Liver (tissue), 9 donors: ENCODE measurements around the gene OR6K3. TPM values are rescaled to one million over a fixed set of nuclear protein-coding genes. Genes with fewer than 3 reads are reported as not detected.

Source experiments
- DNase-seq: peaks from one replicate; pipeline ENCODE4 v3.0.0-alpha.2; 2017; ENCODE audit warnings: low spot score
- H3K27ac ChIP-seq, 2 donors: one replicate each; pipeline ENCODE4 v1.7.0; 2013; ENCODE audit warnings: inconsistent platforms in 2 of 2, low read length in 2 of 2, control low read depth in 1 of 2, low read depth in 1 of 2, mild to moderate bottlenecking in 1 of 2
- H3K27me3 ChIP-seq, 4 donors: one replicate each; pipeline versions ENCODE4 v1.6.1 to v1.7.0; 2013; ENCODE audit warnings: low read length in 3 of 4, inconsistent platforms in 1 of 4, mild to moderate bottlenecking in 1 of 4, moderate library complexity in 1 of 4; ENCODE audit not compliant: control insufficient read depth in 4 of 4, insufficient read depth in 4 of 4
- H3K36me3 ChIP-seq, 4 donors: one replicate each; pipeline versions ENCODE4 v1.6.1 to v1.7.0; 2013; ENCODE audit warnings: low read length in 3 of 4, mild to moderate bottlenecking in 3 of 4, low read depth in 1 of 4, moderate library complexity in 1 of 4; ENCODE audit not compliant: control insufficient read depth in 4 of 4, insufficient read depth in 3 of 4
- H3K4me1 ChIP-seq, 4 donors: one replicate each; pipeline versions ENCODE4 v1.6.1 to v1.7.0; 2013; ENCODE audit warnings: low read length in 3 of 4, mild to moderate bottlenecking in 3 of 4, moderate library complexity in 1 of 4; ENCODE audit not compliant: control insufficient read depth in 4 of 4, insufficient read depth in 4 of 4
- H3K4me3 ChIP-seq, 3 donors: one replicate each; pipeline versions ENCODE4 v1.6.1 to v1.7.0; 2013; ENCODE audit warnings: low read length in 3 of 3, control low read depth in 1 of 3, low read depth in 1 of 3, mild to moderate bottlenecking in 1 of 3
- H3K9ac ChIP-seq, 2 donors: one replicate each; pipeline ENCODE4 v1.7.0; 2013; ENCODE audit warnings: low read length in 2 of 2, mild to moderate bottlenecking in 2 of 2, moderate library complexity in 2 of 2, control low read depth in 1 of 2, low read depth in 1 of 2
- H3K9me3 ChIP-seq, 4 donors: one replicate each; pipeline versions ENCODE4 v1.6.1 to v1.7.0; 2013; ENCODE audit warnings: low read length in 3 of 4; ENCODE audit not compliant: control insufficient read depth in 4 of 4
- EGR1 ChIP-seq, 2 donors: IDR thresholded peaks; 2 replicates each; pipeline ENCODE4 v1.6.1; 2016 to 2018; ENCODE audit warnings: antibody characterized with exemption in 2 of 2, low read depth in 2 of 2
- FOXA1 ChIP-seq: IDR thresholded peaks from 2 replicates; pipeline ENCODE4 v1.6.1; 2016; ENCODE audit warnings: antibody characterized with exemption
- FOXA2 ChIP-seq: IDR thresholded peaks from 2 replicates; pipeline ENCODE4 v1.6.1; 2016; ENCODE audit warnings: antibody characterized with exemption
- GABPA ChIP-seq, 2 donors: IDR thresholded peaks in 1 of 2; conservative IDR thresholded peaks in 1 of 2; 2 replicates each; pipeline ENCODE4 v1.6.1; 2016; ENCODE audit warnings: antibody characterized with exemption in 2 of 2, mild to moderate bottlenecking in 1 of 2, moderate library complexity in 1 of 2
- HNF4A ChIP-seq, 2 donors: conservative IDR thresholded peaks; 2 replicates each; pipeline ENCODE4 v1.6.1; 2016; ENCODE audit warnings: antibody characterized with exemption in 2 of 2, mild to moderate bottlenecking in 2 of 2
- HNF4G ChIP-seq: IDR thresholded peaks from 2 replicates; pipeline ENCODE4 v1.6.1; 2016; ENCODE audit warnings: antibody characterized with exemption
- JUND ChIP-seq, 2 donors: IDR thresholded peaks; 2 replicates each; pipeline ENCODE4 v1.6.1; 2016; ENCODE audit warnings: antibody characterized with exemption in 2 of 2
- NR2F2 ChIP-seq: IDR thresholded peaks from 2 replicates; pipeline ENCODE4 v1.6.1; 2016; ENCODE audit warnings: antibody characterized with exemption
- RAD21 ChIP-seq, 2 donors: IDR thresholded peaks; 2 replicates each; pipeline ENCODE4 v1.6.1; 2016; ENCODE audit warnings: antibody characterized with exemption in 2 of 2, mild to moderate bottlenecking in 2 of 2
- RXRA ChIP-seq, 2 donors: IDR thresholded peaks; 2 replicates each; pipeline ENCODE4 v1.6.1; 2017 to 2018; ENCODE audit warnings: antibody characterized with exemption in 2 of 2, mild to moderate bottlenecking in 1 of 2
- SP1 ChIP-seq: IDR thresholded peaks from 2 replicates; pipeline ENCODE4 v1.6.1; 2018; ENCODE audit warnings: antibody characterized with exemption, mild to moderate bottlenecking
- YY1 ChIP-seq: IDR thresholded peaks from 2 replicates; pipeline ENCODE4 v1.6.1; 2016; ENCODE audit warnings: antibody characterized with exemption, mild to moderate bottlenecking
- WGBS: extraction: QIAGEN DNeasy Blood & Tissue Kit; methylation state at CpG from one replicate; pipeline ENCODE4 v1.1.7; 2013; 5-methylcytosine and 5-hydroxymethylcytosine counted together
- polyA plus RNA-seq, 2 donors: library from polyadenylated mRNA; stranded (reverse) in 1 of 2; unstranded in 1 of 2; fragments of 200-250 nt in 1 of 2; fragments of >200 nt in 1 of 2; fragmentation: Nextera tagmentation in 1 of 2; extraction: Ambion mirVana in 1 of 2; gene quantifications; one replicate each; pipeline versions ENCODE4 v1.2.1 to v1.2.3, GENCODE V29; 2013 to 2015
- total RNA-seq, 2 donors: library from RNA; depleted of rRNA; stranded (reverse); fragments of >200 nt; gene quantifications; one replicate each; pipeline ENCODE4 v1.2.3, GENCODE V29; 2014
- TF ChIP-seq, protein P1 (sequence below): fragments of 150-350 bp; IDR thresholded peaks from 2 replicates; pipeline ENCODE4 v1.5.1; 2017; ENCODE audit warnings: improper control_type of control experiment, low read depth, low read length; ENCODE audit not compliant: missing input control
- TF ChIP-seq, protein P2 (sequence below): IDR thresholded peaks from 2 replicates; pipeline ENCODE4 v1.6.1; 2016; ENCODE audit warnings: antibody characterized with exemption
- TF ChIP-seq, protein P3 (sequence below): IDR thresholded peaks from 2 replicates; pipeline ENCODE4 v1.6.1; 2016; ENCODE audit warnings: antibody characterized with exemption
- TF ChIP-seq, protein P4 (sequence below): IDR thresholded peaks from 2 replicates; pipeline ENCODE4 v1.6.1; 2016; ENCODE audit warnings: antibody characterized with exemption
- donor health status: healthy.
- donor health status: healthy.
- donor health status: healthy.
- donor health status: healthy.
- donor health status: healthy.

OR6K3 gene
- total and polyA plus RNA-seq, 4 donors, result 0.19 TPM; not detected in 3

DNA sequence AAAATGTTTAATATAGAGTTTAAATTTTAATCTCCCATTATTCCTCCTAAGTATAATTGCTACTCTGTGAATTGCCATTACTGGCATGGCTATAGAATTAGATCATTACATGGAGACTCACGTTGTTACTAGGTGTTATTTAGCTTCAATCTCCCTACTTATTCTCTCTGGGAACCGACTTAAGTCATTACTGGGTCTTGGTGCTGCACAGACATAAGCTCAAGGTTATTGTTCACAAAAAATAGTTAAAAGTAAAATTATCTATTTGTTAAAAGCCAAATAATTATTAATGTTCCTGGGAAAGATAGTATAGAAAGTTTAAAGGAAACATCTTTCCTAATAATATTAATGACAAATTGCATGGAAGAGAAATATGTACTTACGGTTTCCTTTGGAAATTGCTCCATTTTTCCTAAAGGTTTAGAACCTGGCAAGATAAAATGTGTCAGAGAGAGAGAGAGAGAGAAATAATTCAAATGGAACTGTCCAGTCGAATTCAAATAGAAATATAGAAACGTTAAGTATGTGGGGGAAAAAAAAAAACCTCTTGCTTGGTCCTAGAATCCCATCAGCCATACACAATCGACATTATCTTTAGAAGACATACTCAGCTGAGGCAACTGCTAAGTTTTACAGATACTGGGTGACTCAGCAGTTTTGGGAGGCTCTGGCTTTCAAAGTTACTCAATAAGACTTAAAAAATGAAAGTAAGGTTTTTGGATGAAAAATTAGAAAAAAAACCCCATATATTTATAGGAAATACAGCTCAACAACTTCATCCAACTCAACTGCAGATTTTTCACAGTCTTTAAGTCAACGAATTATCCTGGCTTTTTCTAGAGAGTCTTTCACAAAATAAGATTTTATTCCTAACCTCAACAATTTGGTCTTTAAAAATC is 34.2 kb downstream of the OR6K3 start, which contains the start of gene SPTA1:
SPTA1 (minus strand) TSS at position 605 of the 899 bp plus-strand sequence; CDS start at position 407, 198 bp downstream.
- H3K9ac ChIP-seq, result no peak within 1 kb of the TSS
- no peaks in the 10 kb centered on the region for H3K36me3 ChIP-seq
- TF ChIP-seq FOXA1 (no peak), RXRA (IDR thresholded peaks at IDR 0.05) (no peak), HNF4G (no peak)
- H3K4me3 ChIP-seq, result no peak within 1 kb of the TSS
- WGBS, result 43% methylated on average over 7 of the region's 7 CpGs
- no peaks in the 10 kb centered on the region for H3K4me1 ChIP-seq
- no peak within 1 kb of the TSS for H3K27ac ChIP-seq
- H3K9me3 ChIP-seq, result no peaks in the 10 kb centered on the region
- peaks cover 0 to 7% (median 1%) of the 10 kb centered on the region in 4 donors for H3K27me3 ChIP-seq
- no peak for DNase-seq

DNA sequence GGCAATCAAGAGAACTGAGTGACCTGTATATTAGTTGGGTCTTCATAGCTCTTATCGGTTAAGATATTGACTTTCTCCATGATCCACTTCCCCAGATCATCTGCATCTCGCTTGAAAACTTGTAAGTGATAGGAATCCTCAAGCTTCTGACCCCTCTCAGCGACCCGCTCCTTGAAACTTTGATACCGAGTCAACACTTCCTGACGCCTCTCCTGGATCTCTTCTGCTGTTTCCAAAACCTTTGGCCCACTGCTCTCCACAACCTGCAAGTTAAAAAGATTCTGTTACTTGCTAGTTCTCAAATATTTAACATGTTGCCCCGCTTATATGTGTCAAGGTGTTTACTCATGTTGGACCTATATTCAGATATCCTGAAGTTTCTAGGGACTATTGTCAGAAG is 35.4 kb downstream of the OR6K3 start:
- H3K9me3 ChIP-seq, result no peaks in the 10 kb centered on the region
- no peaks in the 10 kb centered on the region for H3K36me3 ChIP-seq
- no peak for DNase-seq
- no peak overlapping the region for H3K27ac ChIP-seq
- no peak overlapping the region for H3K4me3 ChIP-seq
- no peak overlapping the region for H3K9ac ChIP-seq
- no peaks in the 10 kb centered on the region for H3K4me1 ChIP-seq
- H3K27me3 ChIP-seq, result peaks cover 0 to 7% (median 1%) of the 10 kb centered on the region in 4 donors
- TF ChIP-seq HNF4G (no peak), EGR1 (IDR thresholded peaks at IDR 0.05; ENCODE audit: low read depth in 2 of 2) (no peak), RXRA (IDR thresholded peaks at IDR 0.05) (no peak), SP1 (no peak), RAD21 (IDR thresholded peaks at IDR 0.05) (no peak), FOXA2 (no peak), NR2F2 (no peak), JUND (IDR thresholded peaks at IDR 0.05) (no peak), GABPA (IDR thresholded peaks at IDR 0.05 in 1 of 2, conservative IDR thresholded peaks at IDR 0.05 in 1 of 2) (no peak), HNF4A (conservative IDR thresholded peaks at IDR 0.05) (no peak)
- TF ChIP-seq, protein P1, sequence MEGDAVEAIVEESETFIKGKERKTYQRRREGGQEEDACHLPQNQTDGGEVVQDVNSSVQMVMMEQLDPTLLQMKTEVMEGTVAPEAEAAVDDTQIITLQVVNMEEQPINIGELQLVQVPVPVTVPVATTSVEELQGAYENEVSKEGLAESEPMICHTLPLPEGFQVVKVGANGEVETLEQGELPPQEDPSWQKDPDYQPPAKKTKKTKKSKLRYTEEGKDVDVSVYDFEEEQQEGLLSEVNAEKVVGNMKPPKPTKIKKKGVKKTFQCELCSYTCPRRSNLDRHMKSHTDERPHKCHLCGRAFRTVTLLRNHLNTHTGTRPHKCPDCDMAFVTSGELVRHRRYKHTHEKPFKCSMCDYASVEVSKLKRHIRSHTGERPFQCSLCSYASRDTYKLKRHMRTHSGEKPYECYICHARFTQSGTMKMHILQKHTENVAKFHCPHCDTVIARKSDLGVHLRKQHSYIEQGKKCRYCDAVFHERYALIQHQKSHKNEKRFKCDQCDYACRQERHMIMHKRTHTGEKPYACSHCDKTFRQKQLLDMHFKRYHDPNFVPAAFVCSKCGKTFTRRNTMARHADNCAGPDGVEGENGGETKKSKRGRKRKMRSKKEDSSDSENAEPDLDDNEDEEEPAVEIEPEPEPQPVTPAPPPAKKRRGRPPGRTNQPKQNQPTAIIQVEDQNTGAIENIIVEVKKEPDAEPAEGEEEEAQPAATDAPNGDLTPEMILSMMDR, result no peak
- TF ChIP-seq, protein P2, sequence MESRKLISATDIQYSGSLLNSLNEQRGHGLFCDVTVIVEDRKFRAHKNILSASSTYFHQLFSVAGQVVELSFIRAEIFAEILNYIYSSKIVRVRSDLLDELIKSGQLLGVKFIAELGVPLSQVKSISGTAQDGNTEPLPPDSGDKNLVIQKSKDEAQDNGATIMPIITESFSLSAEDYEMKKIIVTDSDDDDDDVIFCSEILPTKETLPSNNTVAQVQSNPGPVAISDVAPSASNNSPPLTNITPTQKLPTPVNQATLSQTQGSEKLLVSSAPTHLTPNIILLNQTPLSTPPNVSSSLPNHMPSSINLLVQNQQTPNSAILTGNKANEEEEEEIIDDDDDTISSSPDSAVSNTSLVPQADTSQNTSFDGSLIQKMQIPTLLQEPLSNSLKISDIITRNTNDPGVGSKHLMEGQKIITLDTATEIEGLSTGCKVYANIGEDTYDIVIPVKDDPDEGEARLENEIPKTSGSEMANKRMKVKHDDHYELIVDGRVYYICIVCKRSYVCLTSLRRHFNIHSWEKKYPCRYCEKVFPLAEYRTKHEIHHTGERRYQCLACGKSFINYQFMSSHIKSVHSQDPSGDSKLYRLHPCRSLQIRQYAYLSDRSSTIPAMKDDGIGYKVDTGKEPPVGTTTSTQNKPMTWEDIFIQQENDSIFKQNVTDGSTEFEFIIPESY, result no peak
- 57% methylated on average over 7 of the region's 7 CpGs for WGBS

DNA sequence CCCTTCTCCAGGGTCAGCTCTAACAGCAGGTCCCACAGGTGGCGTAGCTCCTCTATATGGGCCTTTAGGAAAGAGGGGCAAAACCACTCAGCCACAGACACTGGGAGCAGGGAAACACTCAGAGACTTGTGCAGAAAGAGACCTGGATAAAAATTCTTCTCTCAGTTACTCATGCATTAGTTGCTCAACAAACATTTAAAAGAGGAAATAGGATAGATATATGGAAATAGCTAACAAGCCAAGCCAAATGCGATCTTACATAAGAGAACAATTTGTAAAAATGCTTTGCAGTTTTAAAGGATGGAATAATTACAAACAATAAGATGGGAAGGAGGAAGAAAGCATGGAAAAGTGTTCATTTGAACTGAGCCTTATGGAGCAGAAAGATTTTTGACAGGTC is 38.9 kb downstream of the OR6K3 start:
- no peaks in the 10 kb centered on the region for H3K9me3 ChIP-seq
- 83% methylated on average over 2 of the region's 2 CpGs for WGBS
- TF ChIP-seq FOXA1 (no peak), RAD21 (IDR thresholded peaks at IDR 0.05) (no peak), SP1 (no peak), JUND (IDR thresholded peaks at IDR 0.05) (no peak), RXRA (IDR thresholded peaks at IDR 0.05) (no peak), YY1 (no peak), EGR1 (IDR thresholded peaks at IDR 0.05; ENCODE audit: low read depth in 2 of 2) (no peak)
- TF ChIP-seq, protein P3, sequence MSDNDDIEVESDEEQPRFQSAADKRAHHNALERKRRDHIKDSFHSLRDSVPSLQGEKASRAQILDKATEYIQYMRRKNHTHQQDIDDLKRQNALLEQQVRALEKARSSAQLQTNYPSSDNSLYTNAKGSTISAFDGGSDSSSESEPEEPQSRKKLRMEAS, result no peak
- TF ChIP-seq, protein P4, sequence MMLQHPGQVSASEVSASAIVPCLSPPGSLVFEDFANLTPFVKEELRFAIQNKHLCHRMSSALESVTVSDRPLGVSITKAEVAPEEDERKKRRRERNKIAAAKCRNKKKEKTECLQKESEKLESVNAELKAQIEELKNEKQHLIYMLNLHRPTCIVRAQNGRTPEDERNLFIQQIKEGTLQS, result no peak
- TF ChIP-seq, protein P2, result no peak

More for the DNA sequence above, 38.9 kb downstream of the OR6K3 start:
- Histone ChIP-seq H3K9ac (no peak overlapping the region), H3K36me3 (no peaks in the 10 kb centered on the region), H3K4me3 (no peak overlapping the region), H3K4me1 (no peaks in the 10 kb centered on the region), H3K27ac (no peak overlapping the region), H3K27me3 (peaks cover 0 to 7% (median 1%) of the 10 kb centered on the region in 4 donors)
- no peak for DNase-seq
